Brain microvascular endothelial cell (primary cell): ENCODE measurements around the gene SPI1.

ENCODE experiments used
- DNase-seq: peaks from one replicate; pipeline ENCODE4 v3.0.0-alpha.2; 2020
- H3K27ac ChIP-seq: fragments of 250-450 bp; sonication (Bioruptor Pico); 2 replicates; pipeline ENCODE4 v1.5.1; 2020; ENCODE audit warnings: mild to moderate bottlenecking, moderate library complexity
- H3K27me3 ChIP-seq: fragments of 250-450 bp; sonication (Bioruptor Pico); replicated peaks from 2 replicates; pipeline ENCODE4 v1.5.1; 2020; ENCODE audit warnings: mild to moderate bottlenecking
- H3K36me3 ChIP-seq: fragments of 250-450 bp; sonication (Bioruptor Pico); replicated peaks from 2 replicates; pipeline ENCODE4 v1.5.1; 2020; ENCODE audit warnings: mild to moderate bottlenecking
- H3K4me3 ChIP-seq: 2 replicates; pipeline ENCODE4 v1.5.1; 2011; ENCODE audit warnings: low read depth, mild to moderate bottlenecking, control low read depth, low read length, moderate library complexity
- CTCF ChIP-seq: IDR thresholded peaks from 2 replicates; pipeline ENCODE4 v1.5.1; 2011; ENCODE audit warnings: low read depth, mild to moderate bottlenecking, moderate library complexity, low read length, control low read depth, inconsistent platforms; ENCODE audit errors: missing control alignments
- in situ Hi-C: cut with HindIII; loops from 2 replicates; pipeline ENCODE4 v1.10.0; 2017; ENCODE audit warnings: low sequenced_read_pairs, low pct_ligation_motif_present

The SPI1 gene

GRCh38 chr11:47347137-47347536 is 31.2 kb downstream of the SPI1 start:
- H3K27ac ChIP-seq, result no peak overlapping the region
- H3K36me3 ChIP-seq, result no peaks in the 10 kb centered on the region
- no peak overlapping the region for H3K4me3 ChIP-seq
- H3K27me3 ChIP-seq, result peaks cover 2% of the 10 kb centered on the region
- TF ChIP-seq CTCF, result no peak
- in situ Hi-C loops, result no loop called here
- DNase-seq, result no peak

DNA sequence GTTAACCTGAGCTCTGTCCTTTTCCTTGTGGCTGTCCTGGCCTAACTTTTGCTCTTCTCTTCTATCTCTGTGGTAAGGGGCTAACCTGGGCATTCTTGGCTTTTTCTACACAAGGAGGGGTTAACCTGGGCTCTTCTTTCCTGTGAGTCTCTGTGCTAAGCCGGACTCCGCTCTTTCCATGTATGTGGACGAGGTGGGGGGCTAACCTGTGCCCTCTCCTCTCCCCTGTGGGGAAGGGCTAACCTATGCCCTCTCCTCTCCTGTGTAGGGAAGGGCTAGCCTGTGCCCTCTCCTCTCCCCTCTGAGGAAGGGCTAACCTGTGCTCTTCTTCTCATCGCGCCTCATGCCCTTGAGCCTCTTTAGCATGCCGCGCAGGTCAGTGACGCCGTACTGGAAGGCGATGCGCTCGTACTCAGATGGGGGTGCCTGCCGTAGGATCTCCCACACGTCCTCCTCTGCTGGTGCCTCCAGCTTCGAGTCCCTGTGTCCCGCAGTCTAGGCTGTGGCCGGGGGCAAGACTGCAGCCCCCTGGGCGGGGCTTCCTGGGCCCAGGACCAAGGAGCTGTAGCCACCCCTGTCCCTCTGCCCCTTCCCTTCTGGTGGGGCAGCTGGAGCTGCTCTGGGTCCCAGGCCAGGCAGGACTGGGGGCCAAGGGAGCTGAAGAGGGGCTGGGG is 32.3 kb downstream of the SPI1 start:
- H3K27ac ChIP-seq, result no peak overlapping the region
- peaks cover 2% of the 10 kb centered on the region for H3K27me3 ChIP-seq
- no peak for TF ChIP-seq CTCF
- no peak overlapping the region for H3K4me3 ChIP-seq
- H3K36me3 ChIP-seq, result no peaks in the 10 kb centered on the region
- in situ Hi-C loops, result no loop called here
- DNase-seq, result no peak

DNA sequence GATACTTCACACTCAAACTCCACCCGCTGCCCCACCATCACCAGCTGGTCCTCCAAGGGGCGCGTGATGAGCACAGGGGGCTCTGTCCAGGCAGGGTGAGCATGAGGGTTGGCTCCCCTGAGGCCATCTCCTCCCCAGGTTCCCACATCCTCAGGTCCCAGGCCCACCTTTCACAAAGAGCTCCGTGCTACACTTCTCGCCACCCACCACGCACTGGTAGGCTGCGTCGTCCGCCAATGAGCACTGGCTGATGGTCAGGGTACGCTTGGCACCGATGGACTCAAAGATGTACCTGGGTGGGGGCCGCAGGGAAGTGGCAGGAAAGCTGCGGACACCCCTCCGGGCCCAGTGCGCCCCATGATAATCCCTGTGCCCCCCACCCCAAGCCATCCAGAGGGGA is 35.5 kb downstream of the SPI1 start:
- in situ Hi-C loops, result no loop called here
- H3K4me3 ChIP-seq, result no peak overlapping the region
- H3K27ac ChIP-seq, result no peak overlapping the region
- no peak for DNase-seq
- H3K36me3 ChIP-seq, result no peaks in the 10 kb centered on the region
- TF ChIP-seq CTCF, result no peak
- peaks cover 2% of the 10 kb centered on the region for H3K27me3 ChIP-seq

DNA sequence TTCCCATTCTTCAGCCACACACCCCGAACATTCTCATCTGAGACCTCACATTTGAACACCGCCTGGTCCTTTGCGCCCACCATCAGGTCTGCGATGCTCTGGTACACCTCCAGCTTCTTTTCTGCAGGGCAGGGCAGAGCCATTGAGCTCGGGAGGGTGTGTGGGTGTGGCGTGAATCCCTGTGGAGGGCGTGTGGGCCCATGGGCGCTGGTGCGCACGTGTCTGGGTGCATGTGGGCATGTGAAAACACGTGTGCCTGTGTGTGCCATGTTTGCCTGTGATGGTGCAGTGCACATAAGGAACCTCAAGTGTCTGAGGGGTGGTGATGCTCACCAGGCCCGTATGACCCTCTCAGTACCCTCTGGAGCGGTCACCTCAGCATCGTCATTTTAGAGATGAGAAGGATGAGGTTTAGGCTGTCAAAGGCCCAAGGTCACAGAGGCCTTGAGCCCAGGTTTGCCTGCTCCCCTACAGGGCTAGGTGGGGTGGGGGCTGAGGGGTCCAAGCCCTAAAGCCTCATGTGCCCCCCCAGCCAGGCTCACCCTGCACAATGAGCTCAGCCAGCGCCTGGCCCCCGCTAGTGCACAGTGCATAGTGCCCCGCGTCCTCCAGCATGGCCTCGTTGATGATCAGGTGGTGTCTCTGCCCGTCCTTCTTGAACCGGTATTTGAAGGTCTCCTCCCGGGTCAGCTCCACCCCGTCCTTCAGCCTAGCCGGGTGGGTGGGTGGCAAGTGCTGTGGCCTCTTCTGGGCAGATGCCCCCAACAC is 36.1 kb downstream of the SPI1 start:
- in situ Hi-C loops, result no loop called here
- Histone ChIP-seq H3K36me3 (no peaks in the 10 kb centered on the region), H3K27ac (no peak overlapping the region), H3K27me3 (peaks cover 2% of the 10 kb centered on the region), H3K4me3 (no peak overlapping the region)
- DNase-seq, result no peak
- no peak for TF ChIP-seq CTCF

GRCh38 chr11:47340980-47341775 is 37.2 kb downstream of the SPI1 start:
- in situ Hi-C loops, result no loop called here
- DNase-seq, result no peak
- Histone ChIP-seq H3K36me3 (no peaks in the 10 kb centered on the region), H3K27me3 (peaks cover 2% of the 10 kb centered on the region), H3K27ac (no peak overlapping the region), H3K4me3 (no peak overlapping the region)
- TF ChIP-seq CTCF, result no peak
